Activated CD8-positive, alpha-beta memory T cell treated with anti-CD3 and anti-CD28 coated beads for 36 hours (primary cell): Measurements from ENCODE around the gene ADAP1. TPM values are rescaled to one million over a fixed set of nuclear protein-coding genes. Genes with fewer than 3 reads are reported as not detected.

Experiments used
- CTCF ChIA-PET: fragments of 350-600 bp; sonication (Branson Sonifier 250); formaldehyde crosslinking; loops from one replicate; lab custom pipeline; 2021; ENCODE audit warnings: antibody characterized with exemption; lab: Charles Lee
- POLR2A ChIA-PET: fragments of 350-600 bp; sonication (Branson Sonifier 250); formaldehyde crosslinking; loops from one replicate; lab custom pipeline; 2021; ENCODE audit warnings: antibody characterized with exemption; lab: Charles Lee
- total RNA-seq, 2 experiments: library from RNA; stranded (reverse); gene quantifications; one replicate each; pipeline ENCODE4 v1.2.3, GENCODE V29; 2021

ADAP1 gene
- total RNA-seq, 2 experiments from 2014 or later, result 68.9 to 69.1 TPM

DNA sequence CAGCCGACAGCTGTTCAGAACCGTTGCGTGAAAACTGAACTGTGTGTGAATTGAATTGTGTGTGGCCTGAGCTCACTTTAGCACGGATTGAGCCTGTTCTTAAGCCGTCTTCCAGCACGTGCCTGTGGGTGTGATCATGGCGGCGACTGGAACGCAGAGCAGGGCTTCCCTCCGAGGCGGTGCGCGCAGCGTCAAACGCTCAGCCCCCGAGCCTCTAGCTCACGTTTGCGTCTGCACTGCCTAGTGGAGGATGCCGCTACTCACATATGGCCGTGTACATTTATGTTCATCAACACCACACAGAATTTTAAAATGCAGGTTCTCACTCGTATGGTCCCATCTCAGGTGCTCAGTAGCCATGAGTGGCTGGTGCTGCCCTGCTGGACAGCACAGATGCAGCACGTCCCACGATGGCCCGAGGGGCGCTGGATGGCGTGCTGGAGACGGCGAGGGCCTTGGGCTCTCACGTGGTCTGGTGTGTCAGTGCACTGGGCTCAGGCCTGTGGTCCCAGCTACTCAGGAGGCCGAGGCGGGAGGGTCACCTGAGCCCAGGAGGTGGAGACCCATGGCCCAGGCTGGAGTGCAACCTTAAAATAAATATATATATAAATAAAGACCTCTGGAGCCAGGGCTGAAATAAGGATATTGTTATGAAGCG is 100.2 kb downstream of the ADAP1 start:
- POLR2A ChIA-PET, result no interaction called here
- CTCF ChIA-PET, result no interaction called here

DNA sequence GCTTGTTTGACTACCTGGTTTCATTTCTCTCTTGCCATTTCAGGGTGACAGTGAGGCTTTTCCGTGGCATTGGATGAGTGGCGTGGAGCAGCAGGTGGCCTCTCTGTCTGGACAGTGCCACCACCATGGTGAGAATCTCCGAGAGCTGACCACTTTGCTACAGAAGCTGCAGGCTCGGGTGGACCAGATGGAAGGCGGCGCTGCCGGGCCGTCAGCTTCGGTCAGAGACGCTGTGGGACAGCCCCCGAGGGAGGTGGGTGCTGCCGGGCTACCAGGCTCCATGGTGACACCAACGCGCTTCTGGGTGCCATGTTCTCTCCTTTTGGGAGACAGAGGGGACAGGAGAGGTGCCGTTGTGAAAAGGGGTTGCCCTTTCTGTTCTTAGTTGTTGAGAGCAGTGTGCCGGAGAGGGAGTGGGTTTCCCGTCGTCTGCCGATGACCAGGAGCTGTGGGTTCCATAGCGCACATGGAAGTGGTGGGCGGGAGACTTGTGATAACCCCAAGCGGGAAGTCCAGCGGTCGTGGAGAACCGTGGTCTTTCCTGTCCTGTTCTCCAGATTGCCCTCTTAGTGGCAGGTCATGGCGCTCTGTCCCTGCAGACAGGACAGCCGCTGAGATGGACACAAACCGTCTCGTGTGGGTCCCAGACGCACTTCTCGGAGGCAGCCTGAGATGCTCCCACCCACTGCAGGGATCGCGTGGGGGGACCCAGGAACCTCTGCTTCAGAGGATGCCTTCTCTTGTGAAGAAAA is 100.9 kb downstream of the ADAP1 start:
- ChIA-PET POLR2A (no interaction called here), CTCF (interaction anchor here (0.6 kb wide), 1 partner anchor 13 kb away, joined by 3 read pairs; no protein-coding TSS in a partner anchor)

DNA sequence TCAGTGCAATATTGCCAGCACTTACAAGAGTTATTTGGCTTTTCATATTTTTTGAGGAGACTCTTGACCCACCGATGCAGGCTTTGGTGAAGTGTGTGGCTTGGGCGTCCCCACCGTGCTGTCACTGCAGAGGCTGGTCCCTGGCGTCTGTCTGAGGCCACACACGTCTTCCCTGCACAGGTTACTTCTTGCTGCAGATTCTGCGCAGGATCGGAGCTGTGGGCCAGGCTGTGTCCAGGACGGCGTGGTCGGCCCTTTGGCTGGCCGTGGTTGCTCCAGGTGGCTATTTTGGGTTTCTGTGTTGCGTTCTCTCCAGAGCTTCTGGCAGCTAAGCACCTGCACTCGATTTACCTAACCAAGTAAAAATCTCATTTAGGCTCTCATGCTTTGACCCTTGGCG is 103.3 kb downstream of the ADAP1 start:
- ChIA-PET POLR2A (no interaction called here), CTCF (no interaction called here)

DNA sequence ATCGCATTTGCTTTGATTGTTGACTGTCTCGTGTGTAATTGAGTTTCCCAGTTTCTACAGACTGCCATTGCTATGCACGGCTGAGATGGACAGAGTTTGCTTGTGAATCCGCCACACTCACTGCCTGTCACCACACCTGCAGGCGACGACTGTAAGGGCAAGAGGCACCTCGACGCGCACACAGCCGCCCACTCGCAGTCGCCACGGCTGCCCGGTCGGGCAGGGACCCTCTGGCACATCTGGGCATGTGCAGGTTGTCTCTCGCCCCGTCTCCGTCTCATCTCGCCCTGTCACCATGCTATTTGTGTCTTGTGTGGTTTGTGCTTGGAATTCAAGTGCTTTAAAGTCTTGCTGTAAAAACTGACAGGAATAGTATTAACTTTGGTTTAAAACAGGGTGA is 104.7 kb downstream of the ADAP1 start:
- POLR2A ChIA-PET, result no interaction called here
- CTCF ChIA-PET, result no interaction called here

DNA sequence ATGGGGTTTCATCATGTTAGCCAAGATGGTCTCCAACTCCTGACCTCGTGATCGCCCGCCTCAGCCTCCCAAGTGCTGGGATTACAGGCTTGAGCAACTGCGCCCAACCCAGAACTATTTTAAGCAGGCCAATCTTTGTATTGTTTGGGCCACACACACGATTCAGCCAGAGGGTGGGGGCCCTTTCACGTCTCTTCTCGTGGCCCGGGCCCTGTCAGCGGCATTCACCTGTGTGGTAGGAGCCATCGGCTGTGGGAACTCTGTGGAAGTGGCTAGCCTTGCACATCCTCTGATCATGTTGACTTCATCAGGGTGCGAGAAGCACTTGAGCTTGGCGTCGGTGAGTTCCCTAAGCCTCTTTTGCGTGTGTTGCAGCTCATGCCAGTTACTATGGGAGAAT is 105.3 kb downstream of the ADAP1 start:
- CTCF ChIA-PET, result no interaction called here
- POLR2A ChIA-PET, result no interaction called here

Other genes starting within 250 kb of the ADAP1 start
- gene DNAAF5, start 228.0 kb downstream of the ADAP1 start, total RNA-seq, result 10 to 100 TPM; 54.1 to 55.5 TPM
- 10 to 100 TPM; 33.5 to 34.5 TPM for gene PRKAR1B, start 227.4 kb downstream of the ADAP1 start, total RNA-seq
- gene SUN1, start 122.2 kb downstream of the ADAP1 start, total RNA-seq, result 10 to 100 TPM; 53.4 to 56.8 TPM
- 10 to 100 TPM; 39.1 to 42.5 TPM for gene GET4, start 78.1 kb downstream of the ADAP1 start, total RNA-seq
- gene COX19, start 20.9 kb upstream of the ADAP1 start, total RNA-seq, result 10 to 100 TPM; 18.2 to 20.3 TPM
- gene CYP2W1, start 28.5 kb upstream of the ADAP1 start, total RNA-seq, result not detected
- gene GPR146, start 89.9 kb upstream of the ADAP1 start, total RNA-seq, result 1 to 10 TPM; 2.1 TPM
- gene GPER1, start 133.4 kb upstream of the ADAP1 start, total RNA-seq, result not detected
- 10 to 100 TPM; 21.3 to 24.2 TPM for gene ZFAND2A, start 205.5 kb upstream of the ADAP1 start, total RNA-seq